Activated CD8-positive, alpha-beta memory T cell treated with anti-CD3 and anti-CD28 coated beads, Interleukin-2, amount 10 ng/mL, durations not matched to agents 7 days and 5 days (primary cell): ENCODE results near the gene STK11IP. TPM values are rescaled to one million over a fixed set of nuclear protein-coding genes. Genes with fewer than 3 reads are reported as not detected.
A peak's percentile ranks its signal among the peaks of the same experiment; 100 is the strongest.

Source experiments
- ATAC-seq: fragments of 150-1000 bp; cut with Tn5 transposase; one replicate; pipeline ENCODE4 v1.10.0; 2021; ENCODE audit warnings: moderate library complexity
- CTCF ChIA-PET: fragments of 350-600 bp; sonication (Branson Sonifier 250); formaldehyde crosslinking; loops from one replicate; lab custom pipeline; 2021; ENCODE audit warnings: antibody characterized with exemption; lab: Charles Lee
- DNase-seq: peaks from one replicate; pipeline ENCODE4 v3.0.0-alpha.2; 2020
- H3K27ac Mint-ChIP-seq: one replicate; pipeline ENCODE4 v1.8.0; 2021; ENCODE audit warnings: mild to moderate bottlenecking, mixed read lengths
- H3K27me3 Mint-ChIP-seq: one replicate; pipeline ENCODE4 v1.8.0; 2021; ENCODE audit warnings: mixed read lengths
- H3K36me3 Mint-ChIP-seq: one replicate; pipeline ENCODE4 v1.8.0; 2021; ENCODE audit warnings: mild to moderate bottlenecking, mixed read lengths
- H3K4me1 Mint-ChIP-seq: one replicate; pipeline ENCODE4 v1.8.0; 2021; ENCODE audit warnings: mixed read lengths
- H3K4me3 Mint-ChIP-seq: one replicate; pipeline ENCODE4 v1.8.0; 2021; ENCODE audit warnings: mild to moderate bottlenecking, moderate library complexity, mixed read lengths
- H3K9me3 Mint-ChIP-seq: one replicate; pipeline ENCODE4 v1.8.0; 2022; ENCODE audit warnings: low read depth, mixed read lengths
- total RNA-seq, 2 experiments: library from RNA; stranded (reverse); gene quantifications; one replicate each; pipeline ENCODE4 v1.2.3, GENCODE V29; 2021

Gene STK11IP
- total RNA-seq, 2 experiments from 2014 or later = 27.7 to 30.8 TPM

GRCh38 chr2:219557320-219557719 is 40.3 kb upstream of the STK11IP start:
- ATAC-seq = no peak
- no peak overlapping the region for H3K27ac Mint-ChIP-seq
- H3K9me3 Mint-ChIP-seq = no peaks in the 10 kb centered on the region
- H3K4me1 Mint-ChIP-seq = no peaks in the 10 kb centered on the region
- no peak overlapping the region for H3K4me3 Mint-ChIP-seq
- no peak for DNase-seq
- no peaks in the 10 kb centered on the region for H3K36me3 Mint-ChIP-seq
- CTCF ChIA-PET = interaction anchor here (1.4 to 2.4 kb wide), 2 partner anchors 16 to 85 kb away, joined by 5 to 11 read pairs; no protein-coding TSS in a partner anchor
- H3K27me3 Mint-ChIP-seq = peaks cover 15% of the 10 kb centered on the region

GRCh38 chr2:219557791-219558785 is 39.6 kb upstream of the STK11IP start:
- DNase-seq = no peak
- H3K36me3 Mint-ChIP-seq = no peaks in the 10 kb centered on the region
- peaks cover 15% of the 10 kb centered on the region for H3K27me3 Mint-ChIP-seq
- CTCF ChIA-PET = interaction anchor here (1.4 to 2.4 kb wide), 2 partner anchors 17 to 84 kb away, joined by 5 to 11 read pairs; no protein-coding TSS in a partner anchor
- ATAC-seq = no peak
- H3K4me3 Mint-ChIP-seq = no peak overlapping the region
- H3K4me1 Mint-ChIP-seq = no peaks in the 10 kb centered on the region
- H3K9me3 Mint-ChIP-seq = no peaks in the 10 kb centered on the region
- no peak overlapping the region for H3K27ac Mint-ChIP-seq

- CTCF ChIA-PET = interaction anchor here (0.7 to 6.0 kb wide), 13 partner anchors 7 to 82 kb away, joined by 3 to 60 read pairs (median 4); partner anchors contain the start of genes CHPF, INHA, OBSL1 and TMEM198
- Mint-ChIP-seq H3K27me3 (peaks cover 7% of the 10 kb centered on the region), H3K4me1 (no peaks in the 10 kb centered on the region), H3K4me3 (no peak overlapping the region), H3K9me3 (no peaks in the 10 kb centered on the region), H3K27ac (no peak overlapping the region), H3K36me3 (no peaks in the 10 kb centered on the region)
- ATAC-seq (no peak), DNase-seq (no peak)
Measured at GRCh38 chr2:219559156-219559915, 38.3 kb upstream of the STK11IP start.

GRCh38 chr2:219560037-219560892 is 37.4 kb upstream of the STK11IP start:
- Mint-ChIP-seq H3K9me3 (no peaks in the 10 kb centered on the region), H3K27me3 (peaks cover 6% of the 10 kb centered on the region), H3K27ac (no peak overlapping the region), H3K36me3 (no peaks in the 10 kb centered on the region), H3K4me1 (no peaks in the 10 kb centered on the region), H3K4me3 (no peak overlapping the region)
- ATAC-seq = peak; percentile 49
- no peak for DNase-seq
- CTCF ChIA-PET = interaction anchor here (0.6 to 6.0 kb wide), 20 partner anchors 8 to 615 kb away, joined by 3 to 60 read pairs (median 3); partner anchors contain the start of genes CHPF, GMPPA, INHA and OBSL1

- Mint-ChIP-seq H3K36me3 (no peaks in the 10 kb centered on the region), H3K9me3 (no peaks in the 10 kb centered on the region), H3K27me3 (peaks cover 6% of the 10 kb centered on the region), H3K4me1 (no peaks in the 10 kb centered on the region), H3K27ac (no peak overlapping the region), H3K4me3 (no peak overlapping the region)
- CTCF ChIA-PET = interaction anchor here (0.6 to 6.0 kb wide), 15 partner anchors 9 to 616 kb away, joined by 3 to 60 read pairs (median 4); partner anchors contain the start of genes CHPF, GMPPA, INHA and OBSL1
- DNase-seq (no peak), ATAC-seq (no peak)
Measured at GRCh38 chr2:219560893-219561178, 36.8 kb upstream of the STK11IP start.

DNA sequence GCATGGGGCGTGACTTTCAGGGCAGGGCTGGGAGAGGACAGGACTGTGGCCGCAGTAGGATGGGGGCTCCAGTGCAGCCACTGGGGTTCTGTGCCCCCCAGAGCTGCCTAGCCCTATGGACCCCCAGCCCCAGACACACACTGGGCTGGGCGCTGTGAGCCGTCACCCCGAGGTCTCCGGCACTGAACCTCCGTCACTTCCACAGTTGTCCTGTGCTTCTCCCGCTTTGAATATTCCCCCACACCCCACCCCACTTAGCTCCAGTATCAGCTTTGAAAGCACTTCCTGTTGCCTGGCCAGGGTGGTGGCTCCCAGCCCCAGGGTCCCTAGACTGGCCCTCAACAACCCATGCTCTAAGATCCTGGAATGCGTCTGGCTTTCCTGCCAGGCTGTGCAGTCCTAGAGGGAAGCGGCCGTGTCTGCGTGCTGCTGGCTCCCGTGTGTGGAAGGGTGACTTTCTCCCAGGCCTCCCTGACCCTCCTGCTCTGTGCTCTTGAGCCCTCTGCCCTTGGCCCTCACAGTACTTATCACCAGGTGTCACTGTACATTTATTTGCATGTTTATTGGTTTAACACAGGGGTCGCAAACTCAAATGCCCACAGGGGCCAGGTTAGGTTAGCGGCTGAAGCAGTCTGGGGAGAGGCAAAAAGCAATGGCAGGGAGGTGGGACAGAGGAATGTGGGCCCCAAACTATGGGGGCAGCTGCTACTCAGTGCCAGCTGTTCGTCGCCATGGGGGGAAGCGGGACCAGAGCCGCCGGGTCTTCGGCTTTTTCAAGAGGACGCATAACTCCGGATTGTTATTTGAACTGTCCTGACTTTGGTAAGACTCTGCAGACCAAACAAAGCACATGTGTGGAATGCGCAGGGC is 36.2 kb upstream of the STK11IP start:
- CTCF ChIA-PET = interaction anchor here (0.7 to 6.0 kb wide), 6 partner anchors 9 to 84 kb away, joined by 3 to 60 read pairs (median 5); partner anchors contain the start of genes CHPF, STK11IP and TMEM198
- no peaks in the 10 kb centered on the region for H3K4me1 Mint-ChIP-seq

DNA sequence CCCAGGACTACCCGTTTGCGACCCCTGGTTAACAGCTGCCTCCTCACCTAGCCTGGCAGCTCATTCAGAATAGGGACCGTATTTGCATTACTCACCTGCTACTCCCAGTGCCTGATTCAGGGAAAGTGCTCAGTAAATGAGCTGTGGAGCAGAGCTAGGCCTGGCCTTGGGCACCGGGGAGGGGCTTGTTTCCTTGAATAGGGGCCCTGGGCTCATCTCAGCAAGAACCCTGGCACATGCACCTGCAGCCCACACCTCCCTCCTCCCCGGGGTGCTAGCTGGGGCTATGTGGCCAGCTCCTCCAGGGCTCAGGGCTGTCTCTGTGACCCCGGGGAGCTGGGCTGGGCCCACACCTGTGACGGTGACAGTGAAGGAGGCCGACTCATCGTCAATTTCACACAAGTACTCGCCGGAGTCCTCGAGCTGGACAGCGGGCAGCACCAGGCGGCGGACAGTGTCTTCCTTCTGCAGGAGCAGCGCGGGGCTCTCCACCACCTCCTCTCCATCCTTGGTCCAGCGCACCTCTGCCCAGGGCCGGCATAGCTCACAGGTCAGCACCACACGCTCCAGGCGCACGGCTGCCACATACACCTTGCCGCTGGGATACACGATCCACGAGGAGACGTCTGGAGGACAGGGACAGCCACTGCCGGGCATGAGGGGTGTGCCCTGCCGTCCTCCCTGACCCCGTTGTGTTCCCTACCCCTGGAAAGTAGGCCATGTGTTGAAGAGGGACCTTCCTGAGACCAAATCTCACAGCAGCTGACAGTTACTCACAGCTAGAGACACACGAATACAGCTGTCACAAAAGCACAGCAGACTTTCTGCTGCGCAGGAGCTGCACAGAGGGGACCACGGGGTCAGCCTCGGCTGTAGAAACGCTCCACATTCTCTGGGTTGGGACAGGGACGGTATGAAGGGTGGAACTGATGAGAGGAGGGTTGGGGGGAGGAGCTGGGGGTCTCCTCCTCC is 35.3 kb upstream of the STK11IP start:
- no peaks in the 10 kb centered on the region for H3K36me3 Mint-ChIP-seq
- ATAC-seq = no peak
- no peak for DNase-seq
- peaks cover 6% of the 10 kb centered on the region for H3K27me3 Mint-ChIP-seq
- CTCF ChIA-PET = interaction anchor here (2.9 to 6.0 kb wide), 2 partner anchors 10 to 21 kb away, joined by 15 to 60 read pairs; partner anchors contain the start of genes CHPF and TMEM198
- no peaks in the 10 kb centered on the region for H3K4me1 Mint-ChIP-seq
- no peak overlapping the region for H3K27ac Mint-ChIP-seq
- H3K9me3 Mint-ChIP-seq = no peaks in the 10 kb centered on the region
- H3K4me3 Mint-ChIP-seq = no peak overlapping the region

More for the DNA sequence above, 36.2 kb upstream of the STK11IP start:
- H3K27ac Mint-ChIP-seq = no peak overlapping the region
- DNase-seq (no peak), ATAC-seq (no peak)
- no peaks in the 10 kb centered on the region for H3K36me3 Mint-ChIP-seq
- H3K27me3 Mint-ChIP-seq = peaks cover 6% of the 10 kb centered on the region
- H3K9me3 Mint-ChIP-seq = no peaks in the 10 kb centered on the region
- no peak overlapping the region for H3K4me3 Mint-ChIP-seq

DNA sequence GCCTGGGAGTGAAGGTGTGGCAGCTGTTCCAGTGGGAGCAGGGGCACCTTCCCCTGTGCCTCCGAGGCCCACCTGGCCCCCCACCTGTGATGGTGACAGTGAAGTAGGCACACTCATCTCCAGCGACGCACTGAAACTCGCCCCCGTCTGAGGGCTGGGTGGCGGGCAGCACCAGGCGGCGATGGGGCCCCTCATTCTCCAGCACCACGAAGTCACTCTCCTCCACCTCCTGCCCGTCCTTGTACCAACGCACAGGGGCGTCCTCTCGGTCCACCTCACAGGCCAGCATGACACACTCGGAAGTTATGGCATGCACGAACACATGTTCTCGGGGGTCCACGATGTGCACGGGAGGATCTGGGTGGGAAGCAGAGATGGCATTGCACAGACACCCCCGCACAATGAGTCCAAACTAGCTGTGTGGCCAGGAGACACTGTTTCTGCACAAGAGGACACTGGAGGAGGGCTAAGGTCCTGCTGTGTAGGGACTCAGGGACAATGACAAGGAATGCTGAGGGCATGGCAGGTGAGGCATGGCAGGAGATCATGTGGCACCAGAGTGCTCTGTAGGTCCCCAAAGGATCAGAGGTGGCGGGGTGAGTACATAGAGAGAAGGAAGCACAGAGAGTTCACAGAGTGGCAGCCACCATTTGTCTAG is 34.3 kb upstream of the STK11IP start:
- H3K27me3 Mint-ChIP-seq = peaks cover 6% of the 10 kb centered on the region
- no peak for ATAC-seq
- no peak for DNase-seq
- no peak overlapping the region for H3K4me3 Mint-ChIP-seq
- CTCF ChIA-PET = interaction anchor here (6.0 kb wide), 1 partner anchor 23 kb away, joined by 60 read pairs; the partner anchor contains the start of genes CHPF and TMEM198
- H3K36me3 Mint-ChIP-seq = no peaks in the 10 kb centered on the region
- no peaks in the 10 kb centered on the region for H3K4me1 Mint-ChIP-seq
- H3K9me3 Mint-ChIP-seq = no peaks in the 10 kb centered on the region
- H3K27ac Mint-ChIP-seq = no peak overlapping the region

DNA sequence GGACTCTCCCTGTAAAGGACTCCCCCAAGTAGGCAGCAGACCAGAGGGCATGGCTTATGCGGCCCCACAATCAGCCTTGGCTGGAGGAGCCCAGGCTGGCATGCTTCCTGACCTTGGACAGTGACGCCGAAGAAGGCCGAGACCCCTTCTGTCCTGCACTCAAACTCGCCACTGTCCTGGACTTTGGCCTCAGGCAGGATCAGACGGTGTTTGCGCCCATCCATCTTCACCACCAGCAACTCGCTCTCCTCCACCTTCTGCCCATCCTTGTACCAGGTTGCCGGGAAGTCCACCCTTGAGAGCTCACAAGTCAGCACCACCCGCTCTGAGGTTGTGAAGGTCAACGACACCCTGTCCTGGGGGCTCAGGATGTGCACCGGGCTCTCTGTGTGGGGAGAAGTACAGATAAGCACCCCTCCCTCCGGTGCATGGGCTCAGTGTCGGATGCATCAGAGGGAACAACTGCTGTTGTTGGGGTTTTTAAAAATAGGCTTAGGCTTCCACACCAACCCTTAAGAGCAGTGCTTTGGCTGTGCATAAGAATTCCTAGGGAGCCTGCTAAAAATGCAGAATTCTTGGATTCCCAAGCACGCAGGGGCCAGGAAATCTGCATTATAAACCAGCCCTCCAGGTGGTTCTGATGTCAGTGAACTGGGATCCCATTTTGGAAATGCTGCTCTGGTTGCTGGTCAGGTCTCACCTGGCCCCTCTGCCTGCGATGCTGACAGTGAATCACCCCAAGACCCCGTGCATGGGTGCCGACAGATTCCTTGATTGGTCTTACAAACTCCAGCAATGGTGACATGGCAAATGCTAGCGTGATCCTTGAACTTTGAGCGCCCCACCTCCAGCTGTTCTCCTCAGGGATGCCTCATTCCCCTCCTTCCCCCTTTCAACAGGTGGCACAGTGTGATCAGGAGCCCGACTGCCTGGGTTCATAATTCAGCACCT is 32.3 kb upstream of the STK11IP start:
- H3K36me3 Mint-ChIP-seq = no peaks in the 10 kb centered on the region
- H3K4me1 Mint-ChIP-seq = no peaks in the 10 kb centered on the region
- DNase-seq (no peak), ATAC-seq (no peak)
- peaks cover 21% of the 10 kb centered on the region for H3K27me3 Mint-ChIP-seq
- CTCF ChIA-PET = interaction anchor here (6.0 kb wide), 1 partner anchor 25 kb away, joined by 60 read pairs; the partner anchor contains the start of genes CHPF and TMEM198
- H3K27ac Mint-ChIP-seq = no peak overlapping the region
- no peak overlapping the region for H3K4me3 Mint-ChIP-seq
- H3K9me3 Mint-ChIP-seq = no peaks in the 10 kb centered on the region

DNA sequence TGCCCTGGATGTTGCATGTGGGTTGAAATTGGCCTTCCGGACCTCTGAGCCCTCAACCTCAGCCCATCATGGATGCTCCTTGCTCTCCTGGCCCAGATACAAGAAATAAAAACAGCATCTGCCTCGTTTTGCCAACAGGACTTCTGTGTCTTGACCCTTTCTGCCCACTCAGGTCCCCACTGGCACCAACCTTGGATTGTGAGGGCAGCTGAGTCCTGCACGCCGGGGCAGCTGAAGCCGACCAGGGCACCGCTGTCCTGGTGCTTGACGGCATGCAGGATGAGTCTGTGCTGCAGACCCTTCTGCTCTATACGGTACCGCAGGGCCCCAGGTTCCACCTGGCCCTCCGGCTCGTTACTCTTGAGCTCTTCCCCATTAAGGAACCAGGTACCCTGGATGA is 31.0 kb upstream of the STK11IP start:
- Mint-ChIP-seq H3K27me3 (peaks cover 21% of the 10 kb centered on the region), H3K9me3 (no peaks in the 10 kb centered on the region), H3K4me1 (no peaks in the 10 kb centered on the region), H3K4me3 (no peak overlapping the region), H3K36me3 (no peaks in the 10 kb centered on the region), H3K27ac (no peak overlapping the region)
- CTCF ChIA-PET = no interaction called here
- no peak for ATAC-seq
- DNase-seq = no peak
